Thoracic aorta (tissue), 2 donors: ENCODE data around the gene GARIN5A. TPM values are rescaled to one million over a fixed set of nuclear protein-coding genes. Genes with fewer than 3 reads are reported as not detected.

Source experiments
- ATAC-seq: fragments of 150-250 bp; one replicate; pipeline ENCODE4 v1.8.0; 2017; ENCODE audit warnings: low read depth; ENCODE audit not compliant: insufficient number of reproducible peaks, low FRiP score
- DNase-seq: peaks from one replicate; pipeline ENCODE4 v3.0.0-alpha.2; 2020; ENCODE audit warnings: low spot score
- H3K27ac ChIP-seq, 2 donors: fragments of 200-600 bp; sonication (generic); 1 replicate in 1 of 2; 2 replicates in 1 of 2; pipeline ENCODE4 v1.5.1; 2016; ENCODE audit warnings: mild to moderate bottlenecking in 2 of 2, moderate library complexity in 2 of 2
- H3K27me3 ChIP-seq: fragments of 200-600 bp; sonication (generic); replicated peaks from 2 replicates; pipeline ENCODE4 v1.6.0; 2016; ENCODE audit warnings: mild to moderate bottlenecking; ENCODE audit not compliant: insufficient read depth
- H3K36me3 ChIP-seq: fragments of 200-600 bp; sonication (generic); one replicate; pipeline ENCODE4 v1.5.1; 2016
- H3K4me1 ChIP-seq, 2 donors: fragments of 200-600 bp; sonication (generic); 1 replicate in 1 of 2; 2 replicates in 1 of 2; pipeline versions ENCODE4 v1.5.1 to v1.6.0; 2016; ENCODE audit warnings: low read depth in 2 of 2, mild to moderate bottlenecking in 1 of 2; ENCODE audit not compliant: control insufficient read depth in 1 of 2
- H3K4me3 ChIP-seq: fragments of 200-600 bp; sonication (generic); 2 replicates; pipeline ENCODE4 v1.5.1; 2016; ENCODE audit warnings: mild to moderate bottlenecking
- H3K9me3 ChIP-seq: fragments of 200-600 bp; sonication (generic); 2 replicates; pipeline ENCODE4 v1.5.1; 2016
- total RNA-seq, 2 donors: library from RNA; depleted of rRNA; stranded (reverse); fragments of >200 nt; gene quantifications; one replicate each; pipeline versions ENCODE4 v1.1.0 to v1.2.3, GENCODE V29; 2016
- TF ChIP-seq, protein P1 (sequence below): fragments of 200-600 bp; sonication (generic); IDR thresholded peaks from one replicate; pipeline ENCODE4 v1.5.1; 2019; ENCODE audit warnings: antibody characterized with exemption

GARIN5A gene
- total RNA-seq, 2 donors from 2014 or later = 0.56 TPM; not detected in 1

DNA sequence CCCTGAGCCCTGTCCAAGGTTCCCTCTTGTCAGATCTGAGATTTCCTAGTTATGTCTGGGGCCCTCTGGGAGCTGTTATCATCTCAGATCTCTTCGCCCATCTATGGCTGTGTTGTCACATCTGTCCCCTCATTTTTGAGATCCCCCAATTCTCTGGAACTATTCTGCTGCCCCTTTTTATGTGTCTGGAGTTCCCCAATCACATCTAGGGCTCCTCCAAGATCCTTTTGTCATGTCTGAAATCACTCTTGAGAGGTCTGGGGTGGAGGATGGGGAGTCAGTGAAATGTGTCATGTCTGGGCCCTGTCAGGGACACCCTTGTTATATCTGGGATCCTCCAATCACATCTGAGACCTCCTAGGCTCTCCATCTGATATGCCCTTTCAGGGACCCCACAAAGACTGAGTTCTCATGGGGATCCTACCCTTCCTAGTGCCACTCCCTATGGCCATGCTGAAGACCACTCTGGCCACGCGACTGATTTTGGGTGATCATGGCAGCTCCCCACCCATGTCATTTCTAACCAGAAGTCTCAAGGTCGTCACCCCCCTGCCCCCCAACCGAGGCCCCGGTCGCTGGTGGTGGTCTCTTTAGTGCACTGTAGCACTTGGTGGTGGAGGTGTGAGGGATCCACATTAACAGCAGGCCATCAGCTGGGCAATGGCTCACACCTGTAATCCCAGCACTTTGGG lies 47.7 kb downstream of the GARIN5A start:
- H3K4me1 ChIP-seq = peaks cover 6 to 13% of the 10 kb centered on the region in 2 donors
- no peaks in the 10 kb centered on the region for H3K9me3 ChIP-seq
- H3K27me3 ChIP-seq = peaks cover 5% of the 10 kb centered on the region
- no peak overlapping the region for H3K4me3 ChIP-seq
- no peak overlapping the region for H3K27ac ChIP-seq
- DNase-seq = no peak
- no peak for ATAC-seq
- no peaks in the 10 kb centered on the region for H3K36me3 ChIP-seq
- TF ChIP-seq, protein P1, sequence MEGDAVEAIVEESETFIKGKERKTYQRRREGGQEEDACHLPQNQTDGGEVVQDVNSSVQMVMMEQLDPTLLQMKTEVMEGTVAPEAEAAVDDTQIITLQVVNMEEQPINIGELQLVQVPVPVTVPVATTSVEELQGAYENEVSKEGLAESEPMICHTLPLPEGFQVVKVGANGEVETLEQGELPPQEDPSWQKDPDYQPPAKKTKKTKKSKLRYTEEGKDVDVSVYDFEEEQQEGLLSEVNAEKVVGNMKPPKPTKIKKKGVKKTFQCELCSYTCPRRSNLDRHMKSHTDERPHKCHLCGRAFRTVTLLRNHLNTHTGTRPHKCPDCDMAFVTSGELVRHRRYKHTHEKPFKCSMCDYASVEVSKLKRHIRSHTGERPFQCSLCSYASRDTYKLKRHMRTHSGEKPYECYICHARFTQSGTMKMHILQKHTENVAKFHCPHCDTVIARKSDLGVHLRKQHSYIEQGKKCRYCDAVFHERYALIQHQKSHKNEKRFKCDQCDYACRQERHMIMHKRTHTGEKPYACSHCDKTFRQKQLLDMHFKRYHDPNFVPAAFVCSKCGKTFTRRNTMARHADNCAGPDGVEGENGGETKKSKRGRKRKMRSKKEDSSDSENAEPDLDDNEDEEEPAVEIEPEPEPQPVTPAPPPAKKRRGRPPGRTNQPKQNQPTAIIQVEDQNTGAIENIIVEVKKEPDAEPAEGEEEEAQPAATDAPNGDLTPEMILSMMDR = no peak

DNA sequence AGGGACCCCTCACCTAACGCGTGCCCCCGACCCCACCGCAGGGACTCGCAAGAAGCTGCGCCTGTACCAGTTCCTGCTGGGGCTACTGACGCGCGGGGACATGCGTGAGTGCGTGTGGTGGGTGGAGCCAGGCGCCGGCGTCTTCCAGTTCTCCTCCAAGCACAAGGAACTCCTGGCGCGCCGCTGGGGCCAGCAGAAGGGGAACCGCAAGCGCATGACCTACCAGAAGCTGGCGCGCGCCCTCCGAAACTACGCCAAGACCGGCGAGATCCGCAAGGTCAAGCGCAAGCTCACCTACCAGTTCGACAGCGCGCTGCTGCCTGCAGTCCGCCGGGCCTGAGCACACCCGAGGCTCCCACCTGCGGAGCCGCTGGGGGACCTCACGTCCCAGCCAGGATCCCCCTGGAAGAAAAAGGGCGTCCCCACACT lies 48.6 kb downstream of the GARIN5A start:
- TF ChIP-seq, protein P1 = no peak
- H3K4me1 ChIP-seq = peaks cover 6 to 13% of the 10 kb centered on the region in 2 donors
- H3K27me3 ChIP-seq = peaks cover 5% of the 10 kb centered on the region
- H3K9me3 ChIP-seq = no peaks in the 10 kb centered on the region
- ATAC-seq (no peak), DNase-seq (no peak)
- peak overlapping the region; percentile 48 for H3K4me3 ChIP-seq
- no peak overlapping the region for H3K27ac ChIP-seq
- no peaks in the 10 kb centered on the region for H3K36me3 ChIP-seq

DNA sequence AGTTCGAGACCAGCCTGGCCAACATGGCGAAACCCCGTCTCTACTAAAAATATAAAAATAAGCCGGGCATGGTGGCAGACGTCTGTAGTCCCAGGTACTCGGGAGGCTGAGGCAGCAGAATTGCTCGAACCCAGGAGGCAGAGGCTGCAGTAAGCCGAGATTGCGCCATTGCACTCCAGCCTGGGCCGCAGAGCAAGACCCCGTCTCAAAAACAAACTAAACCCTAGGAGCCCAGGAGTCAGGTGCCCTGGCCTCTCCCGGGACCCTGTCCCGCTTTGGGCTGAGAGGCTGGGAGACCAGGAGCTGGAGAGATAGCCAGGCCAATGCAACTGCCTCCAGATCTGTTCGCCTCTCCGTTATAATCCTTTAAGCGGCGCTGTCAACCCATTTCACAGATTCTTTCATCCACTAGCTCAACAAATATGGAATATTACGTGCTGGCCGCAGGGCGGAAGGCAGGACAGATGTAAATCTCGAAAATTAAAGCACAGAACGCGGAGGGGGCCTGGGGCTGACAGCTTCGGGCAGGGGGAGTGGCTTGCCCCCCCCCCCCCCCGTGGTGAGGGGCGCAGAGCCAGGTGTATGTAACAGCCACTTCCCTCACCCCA lies 49.2 kb downstream of the GARIN5A start:
- no peaks in the 10 kb centered on the region for H3K36me3 ChIP-seq
- no peaks in the 10 kb centered on the region for H3K9me3 ChIP-seq
- DNase-seq = no peak
- peaks cover 2% of the 10 kb centered on the region for H3K27me3 ChIP-seq
- peak overlapping the region; percentile 48 for H3K4me3 ChIP-seq
- H3K27ac ChIP-seq = no peak overlapping the region
- TF ChIP-seq, protein P1 = no peak
- H3K4me1 ChIP-seq = peaks cover 4 to 11% of the 10 kb centered on the region in 2 donors
- ATAC-seq = no peak

DNA sequence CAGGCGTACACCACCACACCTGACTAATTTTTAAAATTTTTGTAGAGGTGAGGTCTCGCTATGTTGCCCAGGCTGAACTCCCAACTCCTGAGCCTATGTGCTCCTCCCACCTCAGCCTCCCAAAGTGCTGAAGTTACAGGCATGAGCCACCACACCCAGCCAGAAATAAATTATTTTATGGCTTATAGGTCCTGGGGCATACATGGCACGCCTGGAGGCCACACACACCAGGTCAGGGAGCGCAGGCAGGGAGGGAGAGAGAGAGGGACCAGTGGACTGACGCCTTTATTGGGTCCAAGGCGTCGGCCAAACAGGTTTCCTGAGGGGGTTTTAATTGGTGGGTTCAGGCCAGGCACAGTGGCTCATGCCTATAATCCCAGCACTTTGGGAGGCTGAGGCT lies 51.1 kb downstream of the GARIN5A start:
- DNase-seq (no peak), ATAC-seq (no peak)
- H3K4me3 ChIP-seq = no peak overlapping the region
- no peaks in the 10 kb centered on the region for H3K36me3 ChIP-seq
- TF ChIP-seq, protein P1 = no peak
- H3K9me3 ChIP-seq = no peaks in the 10 kb centered on the region
- H3K27ac ChIP-seq = no peak overlapping the region
- H3K27me3 ChIP-seq = no peaks in the 10 kb centered on the region
- no peaks in the 10 kb centered on the region for H3K4me1 ChIP-seq

DNA sequence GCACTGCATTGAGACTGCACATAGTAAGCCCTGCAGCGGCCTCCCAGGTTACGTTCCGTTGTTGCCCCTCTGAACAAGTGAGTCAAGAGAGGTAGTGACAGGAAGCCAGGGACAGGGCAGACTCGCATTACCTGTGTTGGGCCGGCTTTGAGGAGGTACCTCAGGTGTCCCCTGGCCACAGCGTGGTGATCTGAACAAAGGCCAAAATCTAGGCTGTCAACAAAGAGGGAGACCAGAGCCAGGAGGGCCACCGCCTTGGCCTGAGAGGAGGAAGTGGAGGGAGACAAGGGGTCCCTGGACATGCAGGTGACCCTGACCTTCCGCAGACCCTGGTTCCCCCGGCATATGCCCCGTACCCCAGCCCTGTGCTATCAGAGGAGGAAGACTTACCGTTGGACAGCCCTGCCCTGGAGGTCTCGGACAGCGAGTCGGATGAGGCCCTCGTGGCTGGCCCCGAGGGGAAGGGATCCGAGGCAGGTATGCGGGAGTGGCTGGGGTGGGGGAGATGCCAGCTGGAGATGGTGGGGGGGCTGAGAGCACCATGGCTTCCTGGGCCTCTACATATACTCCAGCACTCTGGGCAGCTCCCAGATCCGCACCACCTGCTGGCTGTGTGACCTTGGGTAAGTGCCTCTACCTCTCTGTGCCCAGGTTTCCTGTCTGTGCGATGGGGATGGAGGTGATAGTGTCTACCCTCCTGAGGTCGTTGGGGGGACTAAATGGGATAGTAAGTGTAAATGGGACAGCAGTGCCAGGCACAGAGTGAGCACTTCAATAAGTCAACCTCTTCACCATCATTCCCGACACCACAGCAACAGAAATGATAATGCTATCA lies 53.2 kb downstream of the GARIN5A start:
- Histone ChIP-seq H3K4me1 (peaks cover 4 to 7% of the 10 kb centered on the region in 2 donors), H3K27me3 (no peaks in the 10 kb centered on the region), H3K9me3 (no peaks in the 10 kb centered on the region), H3K4me3 (no peak overlapping the region), H3K36me3 (no peaks in the 10 kb centered on the region), H3K27ac (no peak overlapping the region)
- no peak for ATAC-seq
- TF ChIP-seq, protein P1 = no peak
- DNase-seq = no peak
